GM20000 (cell line): ENCODE measurements around the gene PRKCH.
A peak's percentile ranks its signal among the peaks of the same experiment; 100 is the strongest.

Experiments used
- DNase-seq: peaks from one replicate; pipeline ENCODE4 v3.0.0; 2012; ENCODE audit warnings: low spot score
- TF ChIP-seq, protein P1 (sequence below): IDR thresholded peaks from 2 replicates; pipeline ENCODE4 v1.5.1; 2012; ENCODE audit warnings: mild to moderate bottlenecking, control low read depth; ENCODE audit errors: extremely low read depth, missing control alignments

Gene PRKCH

DNA sequence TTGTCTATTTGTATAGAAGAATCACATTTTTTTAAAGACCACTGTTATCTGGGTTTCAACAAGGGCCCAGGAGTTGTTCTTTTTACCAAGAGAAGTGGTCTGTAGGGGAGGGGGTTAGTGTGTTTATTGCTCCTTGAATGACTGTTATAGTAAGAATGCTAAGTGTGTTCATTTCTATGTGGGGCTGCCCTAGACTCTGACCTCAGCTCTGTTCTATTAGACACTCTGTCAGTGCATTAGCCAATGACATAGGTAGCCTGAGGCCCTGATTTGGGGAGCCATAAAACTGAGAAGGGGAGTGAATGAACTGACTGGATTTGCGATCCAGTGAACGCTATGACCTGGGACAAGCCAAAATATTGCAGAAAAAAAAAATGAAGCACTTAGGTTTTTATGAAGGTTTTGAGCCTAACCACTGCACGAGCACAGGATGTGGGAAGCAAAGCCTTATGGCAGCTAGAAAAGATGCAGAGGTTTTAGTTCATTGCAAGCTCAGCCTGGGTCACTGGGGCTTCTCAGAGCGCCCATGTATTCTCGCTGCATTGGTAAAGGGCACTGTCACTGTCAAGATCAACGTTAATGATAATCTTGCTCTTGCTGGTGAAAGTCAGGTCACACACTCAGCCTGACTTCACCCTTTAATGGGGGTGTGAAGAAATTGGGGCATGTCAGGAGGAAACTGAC is 63.8 kb downstream of the PRKCH start:
- no peak for DNase-seq
- TF ChIP-seq, protein P1, sequence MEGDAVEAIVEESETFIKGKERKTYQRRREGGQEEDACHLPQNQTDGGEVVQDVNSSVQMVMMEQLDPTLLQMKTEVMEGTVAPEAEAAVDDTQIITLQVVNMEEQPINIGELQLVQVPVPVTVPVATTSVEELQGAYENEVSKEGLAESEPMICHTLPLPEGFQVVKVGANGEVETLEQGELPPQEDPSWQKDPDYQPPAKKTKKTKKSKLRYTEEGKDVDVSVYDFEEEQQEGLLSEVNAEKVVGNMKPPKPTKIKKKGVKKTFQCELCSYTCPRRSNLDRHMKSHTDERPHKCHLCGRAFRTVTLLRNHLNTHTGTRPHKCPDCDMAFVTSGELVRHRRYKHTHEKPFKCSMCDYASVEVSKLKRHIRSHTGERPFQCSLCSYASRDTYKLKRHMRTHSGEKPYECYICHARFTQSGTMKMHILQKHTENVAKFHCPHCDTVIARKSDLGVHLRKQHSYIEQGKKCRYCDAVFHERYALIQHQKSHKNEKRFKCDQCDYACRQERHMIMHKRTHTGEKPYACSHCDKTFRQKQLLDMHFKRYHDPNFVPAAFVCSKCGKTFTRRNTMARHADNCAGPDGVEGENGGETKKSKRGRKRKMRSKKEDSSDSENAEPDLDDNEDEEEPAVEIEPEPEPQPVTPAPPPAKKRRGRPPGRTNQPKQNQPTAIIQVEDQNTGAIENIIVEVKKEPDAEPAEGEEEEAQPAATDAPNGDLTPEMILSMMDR = no peak

DNA sequence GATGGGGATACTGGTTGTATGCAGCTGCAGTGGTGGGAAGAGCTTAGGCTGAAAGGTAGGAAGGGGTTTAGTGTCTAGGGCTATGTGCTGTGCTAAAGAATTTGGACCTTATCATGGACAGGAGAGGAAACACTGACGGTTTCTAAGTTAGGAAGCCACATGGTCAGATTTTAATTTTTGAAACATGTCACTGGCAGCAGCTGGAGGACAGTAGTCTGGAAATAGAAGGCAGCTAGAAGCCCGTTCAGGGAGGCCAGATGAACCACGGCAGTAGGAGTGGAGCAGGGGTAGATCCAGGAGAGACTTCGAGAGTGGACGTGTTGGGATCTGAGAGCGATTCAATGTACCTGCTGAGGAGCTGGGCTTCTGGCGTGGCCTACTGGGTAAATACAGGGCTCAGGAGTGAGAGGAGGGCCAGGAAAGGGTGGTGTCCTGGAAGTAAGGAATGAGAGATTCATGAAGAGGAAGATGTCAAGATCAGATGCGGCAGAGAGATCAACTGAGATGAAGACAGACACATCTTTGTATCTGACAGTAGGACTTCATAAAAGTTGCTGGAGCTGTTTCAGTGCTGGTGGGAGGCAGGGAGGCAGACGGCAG is 64.9 kb downstream of the PRKCH start:
- TF ChIP-seq, protein P1 = no peak

DNA sequence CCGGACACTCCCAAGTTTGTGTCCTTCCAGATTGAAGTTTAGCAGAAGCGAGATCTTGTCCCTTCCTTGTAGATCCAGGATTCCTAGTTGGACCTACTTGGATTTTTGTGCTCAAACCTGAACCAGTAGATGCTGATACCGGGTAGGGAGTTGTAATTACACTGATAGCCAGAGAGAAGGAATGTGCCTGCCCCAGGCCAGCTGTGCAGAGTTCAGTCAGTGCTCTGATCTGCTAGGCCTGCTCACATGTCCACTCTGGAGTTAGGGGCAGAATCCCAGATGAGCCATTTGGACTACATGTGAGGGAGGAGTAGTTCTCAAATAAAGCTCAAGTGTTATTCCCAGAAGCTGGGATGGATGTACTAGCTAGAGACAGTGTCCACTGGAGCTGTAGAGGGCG is 65.7 kb downstream of the PRKCH start:
- DNase-seq = no peak
- TF ChIP-seq, protein P1 = no peak

More for the DNA sequence above, 64.9 kb downstream of the PRKCH start:
- no peak for DNase-seq

DNA sequence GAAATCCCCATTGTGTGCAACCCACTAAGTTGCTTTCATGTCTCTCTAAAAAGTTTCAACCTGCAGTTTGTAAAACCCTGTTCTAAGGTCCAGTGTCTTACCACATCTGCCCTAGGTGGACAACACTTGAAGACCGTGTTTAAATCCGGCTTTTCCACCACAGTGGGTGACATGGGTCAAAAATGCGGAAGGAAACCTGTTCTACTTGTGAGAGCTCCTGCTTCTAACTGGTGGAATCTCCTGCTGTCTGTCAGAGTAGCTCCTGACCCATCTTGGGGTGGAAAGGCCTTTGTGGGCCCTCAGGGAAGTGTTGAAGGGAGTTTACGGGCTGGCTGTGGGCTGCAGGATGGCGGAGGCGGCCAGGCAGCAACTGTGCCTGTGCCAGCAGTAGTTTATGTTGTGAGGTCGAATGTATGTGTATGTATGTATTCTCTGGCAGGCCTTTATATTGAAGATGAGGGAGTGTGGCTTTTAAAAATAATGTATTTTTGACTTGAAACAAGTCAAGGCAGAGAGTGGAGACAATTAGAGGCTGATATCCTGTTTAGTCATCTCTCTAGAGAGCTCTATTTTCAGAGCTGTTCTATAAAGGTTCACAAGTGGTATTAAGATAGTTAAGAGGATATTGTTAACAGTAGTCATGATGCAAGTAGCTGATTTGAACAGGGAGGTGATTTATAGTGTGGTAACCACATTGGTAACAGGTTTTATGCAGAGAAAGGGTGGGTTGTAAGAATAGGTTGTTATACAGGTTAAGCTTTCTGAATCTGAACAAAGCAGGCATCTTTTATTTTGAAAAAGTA is 67.0 kb downstream of the PRKCH start:
- TF ChIP-seq, protein P1 = no peak
- DNase-seq = peak; percentile 59

DNA sequence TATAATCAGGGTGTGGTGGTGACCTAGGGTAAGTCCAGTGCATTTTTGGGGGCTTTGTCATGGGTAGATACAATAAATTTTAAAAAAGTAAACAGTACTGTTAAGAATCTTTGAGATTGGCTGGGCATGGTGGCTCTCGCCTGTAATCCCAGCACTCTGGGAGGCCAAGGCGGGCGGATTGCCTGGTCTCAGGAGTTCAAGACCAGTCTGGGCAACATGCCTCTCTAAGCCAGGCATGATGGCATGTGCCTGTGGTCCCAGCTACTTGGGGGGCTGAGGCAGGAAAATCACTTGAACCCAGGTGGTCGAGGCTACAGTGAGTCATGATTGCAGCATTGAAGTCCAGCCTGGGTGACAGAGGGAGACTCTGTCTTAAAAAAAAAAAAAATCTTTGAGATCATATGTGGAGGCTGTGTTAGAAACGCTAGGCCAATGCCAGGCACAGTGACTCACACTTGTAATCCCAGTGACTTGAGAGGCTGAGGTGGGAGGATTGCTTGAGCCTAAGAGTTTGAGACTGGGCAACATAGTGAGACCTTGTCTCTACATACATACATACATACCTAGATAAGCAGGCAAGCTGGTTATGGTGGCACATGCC is 67.7 kb downstream of the PRKCH start:
- TF ChIP-seq, protein P1 = no peak
- no peak for DNase-seq

DNA sequence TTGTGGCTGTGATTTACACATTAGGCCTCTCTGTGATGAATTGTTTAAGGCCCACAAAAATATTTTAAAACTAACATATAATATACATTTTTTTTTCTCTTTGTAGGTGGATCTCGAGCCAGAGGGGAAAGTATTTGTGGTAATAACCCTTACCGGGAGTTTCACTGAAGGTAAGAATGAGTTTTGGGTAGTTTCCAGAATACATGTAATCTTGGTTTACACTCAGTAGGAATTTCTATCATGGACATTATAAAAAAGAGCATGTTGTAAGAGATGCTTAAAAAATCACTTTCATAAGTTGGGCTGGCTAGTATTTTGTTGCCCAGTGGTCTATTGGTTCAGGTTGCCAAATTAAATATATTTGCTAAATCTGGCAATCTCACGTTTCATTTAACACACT is 69.7 kb downstream of the PRKCH start:
- TF ChIP-seq, protein P1 = no peak
- no peak for DNase-seq
